ENCODE data around the gene MED27. TPM values are rescaled to one million over a fixed set of nuclear protein-coding genes. Genes with fewer than 3 reads are reported as not detected.

MED27 gene
- total RNA-seq, 2 experiments from 2014 or later, result 25.7 to 28.2 TPM

- Mint-ChIP-seq H3K27ac (no peak overlapping the region), H3K27me3 (peaks cover 31% of the 10 kb centered on the region), H3K4me3 (no peak overlapping the region), H3K36me3 (no peaks in the 10 kb centered on the region), H3K4me1 (no peaks in the 10 kb centered on the region), H3K9me3 (ENCODE audit: low read depth) (no peaks in the 10 kb centered on the region)
- DNase-seq (no peak), ATAC-seq (no peak)
- CTCF ChIA-PET, result no interaction called here
Measured at GRCh38 chr9:132099741-132100407, 20.2 kb upstream of the MED27 start.

- ATAC-seq, result no peak
- peaks cover 1% of the 10 kb centered on the region for H3K36me3 Mint-ChIP-seq
- CTCF ChIA-PET, result no interaction called here
- H3K27ac Mint-ChIP-seq, result no peak overlapping the region
- H3K27me3 Mint-ChIP-seq, result peaks cover 37% of the 10 kb centered on the region
- no peaks in the 10 kb centered on the region for H3K4me1 Mint-ChIP-seq
- H3K9me3 Mint-ChIP-seq (ENCODE audit: low read depth), result no peaks in the 10 kb centered on the region
- no peak overlapping the region for H3K4me3 Mint-ChIP-seq
- no peak for DNase-seq
Measured at GRCh38 chr9:132099167-132099566, 19.5 kb upstream of the MED27 start.

- Mint-ChIP-seq H3K4me1 (peaks cover 3% of the 10 kb centered on the region), H3K27me3 (peaks cover 54% of the 10 kb centered on the region), H3K36me3 (peaks cover 1% of the 10 kb centered on the region), H3K4me3 (no peak overlapping the region), H3K27ac (no peak overlapping the region), H3K9me3 (ENCODE audit: low read depth) (no peaks in the 10 kb centered on the region)
- CTCF ChIA-PET, result no interaction called here
- no peak for DNase-seq
- no peak for ATAC-seq
Measured at GRCh38 chr9:132094314-132094791, 14.7 kb upstream of the MED27 start.

GRCh38 chr9:132090771-132091170, 11.1 kb upstream of the MED27 start:
- Mint-ChIP-seq H3K27ac (no peak overlapping the region), H3K9me3 (ENCODE audit: low read depth) (no peaks in the 10 kb centered on the region), H3K4me1 (peaks cover 3% of the 10 kb centered on the region), H3K4me3 (no peak overlapping the region), H3K36me3 (peaks cover 1% of the 10 kb centered on the region), H3K27me3 (peaks cover 38% of the 10 kb centered on the region)
- CTCF ChIA-PET, result no interaction called here
- ATAC-seq (no peak), DNase-seq (no peak)

GRCh38 chr9:132087438-132088030, 7.9 kb upstream of the MED27 start:
- DNase-seq (no peak), ATAC-seq (no peak)
- peaks cover 3% of the 10 kb centered on the region for H3K4me1 Mint-ChIP-seq
- peaks cover 31% of the 10 kb centered on the region for H3K27me3 Mint-ChIP-seq
- H3K27ac Mint-ChIP-seq, result no peak overlapping the region
- H3K36me3 Mint-ChIP-seq, result no peaks in the 10 kb centered on the region
- H3K9me3 Mint-ChIP-seq (ENCODE audit: low read depth), result no peaks in the 10 kb centered on the region
- CTCF ChIA-PET, result no interaction called here
- no peak overlapping the region for H3K4me3 Mint-ChIP-seq

GRCh38 chr9:132082188-132082587, 2.5 kb upstream of the MED27 start:
- ATAC-seq, result no peak
- DNase-seq, result no peak
- H3K27me3 Mint-ChIP-seq, result peaks cover 18% of the 10 kb centered on the region
- H3K36me3 Mint-ChIP-seq, result no peaks in the 10 kb centered on the region
- H3K4me1 Mint-ChIP-seq, result peaks cover 26% of the 10 kb centered on the region
- no peak overlapping the region for H3K27ac Mint-ChIP-seq
- CTCF ChIA-PET, result no interaction called here
- H3K9me3 Mint-ChIP-seq (ENCODE audit: low read depth), result no peaks in the 10 kb centered on the region
- H3K4me3 Mint-ChIP-seq, result no peak overlapping the region

GRCh38 chr9:132078699-132079356, 839 bp downstream of the MED27 start:
- H3K36me3 Mint-ChIP-seq, result peaks cover 12% of the 10 kb centered on the region
- no peaks in the 10 kb centered on the region for H3K27me3 Mint-ChIP-seq
- peak overlapping the region; percentile 99 for H3K4me3 Mint-ChIP-seq
- DNase-seq (peak; percentile 43), ATAC-seq (peak; percentile 19)
- CTCF ChIA-PET, result interaction anchor here (1.0 to 2.2 kb wide), 2 partner anchors 88 to 157 kb away, joined by 3 to 10 read pairs; no protein-coding TSS in a partner anchor
- no peaks in the 10 kb centered on the region for H3K9me3 Mint-ChIP-seq (ENCODE audit: low read depth)
- H3K27ac Mint-ChIP-seq, result peak overlapping the region; percentile 83
- H3K4me1 Mint-ChIP-seq, result peaks cover 38% of the 10 kb centered on the region

- Mint-ChIP-seq H3K27me3 (no peaks in the 10 kb centered on the region), H3K36me3 (peaks cover 12% of the 10 kb centered on the region), H3K27ac (peak overlapping the region; percentile 83), H3K9me3 (ENCODE audit: low read depth) (no peaks in the 10 kb centered on the region), H3K4me3 (peak overlapping the region; percentile 99), H3K4me1 (peaks cover 38% of the 10 kb centered on the region)
- CTCF ChIA-PET, result interaction anchor here (1.0 kb wide), 1 partner anchor 89 kb away, joined by 3 read pairs; no protein-coding TSS in a partner anchor
- DNase-seq, result peak; percentile 63
- no peak for ATAC-seq
Measured at GRCh38 chr9:132077881-132078698, 1.6 kb downstream of the MED27 start.

- H3K27ac Mint-ChIP-seq, result no peak overlapping the region
- H3K4me3 Mint-ChIP-seq, result no peak overlapping the region
- no peaks in the 10 kb centered on the region for H3K9me3 Mint-ChIP-seq (ENCODE audit: low read depth)
- H3K4me1 Mint-ChIP-seq, result peaks cover 38% of the 10 kb centered on the region
- no peak for DNase-seq
- ATAC-seq, result no peak
- H3K27me3 Mint-ChIP-seq, result no peaks in the 10 kb centered on the region
- peaks cover 22% of the 10 kb centered on the region for H3K36me3 Mint-ChIP-seq
- CTCF ChIA-PET, result interaction anchor here (1.3 kb wide), 1 partner anchor 60 kb away, joined by 4 read pairs; no protein-coding TSS in a partner anchor
Measured at GRCh38 chr9:132075853-132076252, 3.8 kb downstream of the MED27 start.

GRCh38 chr9:132074736-132075135, 4.9 kb downstream of the MED27 start:
- DNase-seq (no peak), ATAC-seq (no peak)
- no peaks in the 10 kb centered on the region for H3K9me3 Mint-ChIP-seq (ENCODE audit: low read depth)
- H3K4me3 Mint-ChIP-seq, result no peak overlapping the region
- CTCF ChIA-PET, result no interaction called here
- no peak overlapping the region for H3K27ac Mint-ChIP-seq
- H3K4me1 Mint-ChIP-seq, result peaks cover 33% of the 10 kb centered on the region
- H3K36me3 Mint-ChIP-seq, result peaks cover 22% of the 10 kb centered on the region
- H3K27me3 Mint-ChIP-seq, result no peaks in the 10 kb centered on the region

GRCh38 chr9:132071847-132072507, 7.7 kb downstream of the MED27 start:
- Mint-ChIP-seq H3K9me3 (ENCODE audit: low read depth) (no peaks in the 10 kb centered on the region), H3K4me1 (peaks cover 23% of the 10 kb centered on the region), H3K4me3 (no peak overlapping the region), H3K36me3 (peaks cover 28% of the 10 kb centered on the region), H3K27ac (no peak overlapping the region), H3K27me3 (no peaks in the 10 kb centered on the region)
- DNase-seq (no peak), ATAC-seq (no peak)
- CTCF ChIA-PET, result no interaction called here

- H3K36me3 Mint-ChIP-seq, result peaks cover 17% of the 10 kb centered on the region
- H3K4me1 Mint-ChIP-seq, result peaks cover 12% of the 10 kb centered on the region
- H3K27ac Mint-ChIP-seq, result no peak overlapping the region
- DNase-seq, result no peak
- H3K9me3 Mint-ChIP-seq (ENCODE audit: low read depth), result no peaks in the 10 kb centered on the region
- CTCF ChIA-PET, result no interaction called here
- no peaks in the 10 kb centered on the region for H3K27me3 Mint-ChIP-seq
- ATAC-seq, result no peak
- H3K4me3 Mint-ChIP-seq, result no peak overlapping the region
Measured at GRCh38 chr9:132069046-132069898, 10.4 kb downstream of the MED27 start.

Data from activated CD8-positive, alpha-beta memory T cell treated with anti-CD3 and anti-CD28 coated beads, Interleukin-2, amount 10 ng/mL, durations not matched to agents 7 days and 5 days (primary cell).